GM12878 (cell line): ENCODE data around the gene CDR2L. TPM values are rescaled to one million over a fixed set of nuclear protein-coding genes. Genes with fewer than 3 reads are reported as not detected.

ENCODE experiments used
- ATAC-seq: fragments of 200-7000 bp; cut with Tn5 transposase; 3 replicates; pipeline ENCODE4 v1.9.1; 2020; ENCODE audit warnings: mild to moderate bottlenecking, moderate library complexity
- BruUV-seq: library from RNA; stranded (reverse); fragments of 400-500 nt; replicated peaks from 2 replicates; lab custom pipeline; 2021; lab: Mats Ljungman, UMichigan
- CTCF ChIA-PET: fragments of 300-600 bp; sonication (Branson Sonifier 250); formaldehyde crosslinking; extraction: SDS; loops from one replicate; lab custom pipeline; 2021; ENCODE audit warnings: inconsistent platforms; lab: Yijun Ruan, JAX
- POLR2A ChIA-PET: fragments of 350-600 bp; formaldehyde crosslinking; extraction: SDS; loops from one replicate; lab custom pipeline; 2021; ENCODE audit warnings: inconsistent platforms; lab: Charles Lee
- RAD21 ChIA-PET: fragments of 300-600 bp; sonication (Branson Sonifier 250); formaldehyde crosslinking; loops from one replicate; lab custom pipeline; 2023; ENCODE audit warnings: antibody characterized with exemption; ENCODE audit not compliant: unreplicated experiment; lab: Charles Lee
- SMC1A ChIA-PET: fragments of 300-600 bp; sonication (Branson Sonifier 250); formaldehyde crosslinking; loops from one replicate; lab custom pipeline; 2023; ENCODE audit not compliant: unreplicated experiment, uncharacterized antibody; lab: Charles Lee
- DNase-seq: peaks from one replicate; pipeline ENCODE4 v3.0.0-alpha.2; 2011; ENCODE audit warnings: low read depth, low spot score
- FAIRE-seq: peaks from 3 replicates; lab custom pipeline; 2011; peaks lifted over from hg19 to GRCh38; lab: Jason Lieb, UNC
- H2AFZ ChIP-seq: 2 replicates; pipeline ENCODE4 v1.6.0; 2011; ENCODE audit warnings: low read depth, low read length, control low read depth; ENCODE audit not compliant: control insufficient read depth
- H3K27ac ChIP-seq: 2 replicates; pipeline ENCODE4 v1.5.1; 2011; ENCODE audit warnings: control low read depth; ENCODE audit not compliant: control insufficient read depth, insufficient read depth
- H3K27me3 ChIP-seq, 2 experiments: replicated peaks in 1 of 2; 2 replicates each; pipeline versions ENCODE4 v1.6.0 to v1.6.1; 2011; ENCODE audit warnings: low read length in 1 of 2; ENCODE audit not compliant: control insufficient read depth in 2 of 2, insufficient read depth in 2 of 2
- H3K36me3 ChIP-seq, 2 experiments: 2 replicates each; pipeline ENCODE4 v1.5.1; 2011; ENCODE audit warnings: low read length in 1 of 2; ENCODE audit not compliant: control insufficient read depth in 2 of 2, insufficient read depth in 2 of 2
- H3K4me1 ChIP-seq: 2 replicates; pipeline ENCODE4 v1.6.1; 2011; ENCODE audit warnings: mild to moderate bottlenecking, low read length, moderate library complexity, mixed read lengths; ENCODE audit not compliant: control insufficient read depth, insufficient read depth
- H3K4me2 ChIP-seq: 2 replicates; pipeline ENCODE4 v1.6.0; 2011; ENCODE audit warnings: control low read depth; ENCODE audit not compliant: control insufficient read depth, insufficient read depth
- H3K4me3 ChIP-seq: fragments of 200-600 bp; sonication (generic); 2 replicates; pipeline ENCODE4 v1.5.1; 2016
- H3K79me2 ChIP-seq: 2 replicates; pipeline ENCODE4 v1.6.0; 2011; ENCODE audit warnings: low read length; ENCODE audit not compliant: control insufficient read depth, insufficient read depth
- H3K9ac ChIP-seq: 2 replicates; pipeline ENCODE4 v1.8.0; 2011; ENCODE audit warnings: low read length, control low read depth, mixed read lengths; ENCODE audit not compliant: control insufficient read depth, insufficient read depth
- H3K9me3 ChIP-seq: replicated peaks from 3 replicates; pipeline ENCODE4 v1.5.1; 2011; ENCODE audit warnings: mild to moderate bottlenecking, low read length; ENCODE audit not compliant: control insufficient read depth, insufficient read depth
- H4K20me1 ChIP-seq: 2 replicates; pipeline ENCODE4 v1.6.0; 2011; ENCODE audit not compliant: control insufficient read depth, insufficient read depth
- CBFB ChIP-seq: IDR thresholded peaks from 2 replicates; pipeline ENCODE4 v1.6.1; 2016; ENCODE audit warnings: antibody characterized with exemption, low read depth
- EZH2 ChIP-seq: IDR thresholded peaks from 2 replicates; pipeline ENCODE4 v1.6.1; 2012; ENCODE audit warnings: low read depth, mild to moderate bottlenecking, control low read depth, inconsistent platforms, low read length, borderline replicate concordance; ENCODE audit not compliant: control insufficient read depth
- MEF2B ChIP-seq: fragments of 450-650 bp; IDR thresholded peaks from 2 replicates; pipeline ENCODE4 v1.6.1; 2018; ENCODE audit warnings: mild to moderate bottlenecking, moderate library complexity; ENCODE audit not compliant: partially characterized antibody, poor library complexity, severe bottlenecking
- NR2C1 ChIP-seq: fragments of 450-650 bp; IDR thresholded peaks from 2 replicates; pipeline ENCODE4 v1.6.1; 2017; ENCODE audit warnings: antibody characterized with exemption, mild to moderate bottlenecking, moderate library complexity
- PKNOX1 ChIP-seq: fragments of 450-650 bp; IDR thresholded peaks from 2 replicates; pipeline ENCODE4 v1.6.1; 2016; ENCODE audit warnings: mild to moderate bottlenecking
- SRF ChIP-seq, 2 experiments: IDR thresholded peaks; 2 replicates each; pipeline ENCODE4 v1.6.1; 2011; ENCODE audit warnings: low read depth in 2 of 2, low read length in 2 of 2, mild to moderate bottlenecking in 1 of 2, moderate library complexity in 1 of 2
- TAF1 ChIP-seq: IDR thresholded peaks from 2 replicates; pipeline ENCODE4 v1.6.1; 2011; ENCODE audit warnings: mild to moderate bottlenecking, low read depth, low read length, borderline replicate concordance
- ZBTB4 ChIP-seq: fragments of 450-650 bp; formaldehyde crosslinking; IDR thresholded peaks from 2 replicates; pipeline ENCODE4 v1.4.0; 2022; ENCODE audit warnings: mild to moderate bottlenecking, moderate library complexity
- WGBS: methylation state at CpG from one replicate; pipeline ENCODE4 v1.1.6; 2016; ENCODE audit warnings: low lambda C conversion rate; ENCODE audit not compliant: insufficient replicate concordance, insufficient coverage; ENCODE audit errors: missing lambda C conversion rate; 5-methylcytosine and 5-hydroxymethylcytosine counted together
- in situ Hi-C: fragments of 300-500 bp; cut with MboI; formaldehyde crosslinking; loops from 9 replicates; pipeline ENCODE4 v1.14.3; 2018; ENCODE audit warnings: mixed read lengths
- intact Hi-C: fragments of 100-400 bp; cut with micrococcal nuclease; formaldehyde crosslinking; loops from one replicate; pipeline ENCODE4 v1.14.2; 2022; ENCODE audit not compliant: unreplicated experiment
- polyA plus RNA-seq, 11 experiments: library from polyadenylated mRNA; depleted of rRNA in 4 of 11; unstranded in 6 of 11; stranded (reverse) in 5 of 11; fragments of >200 nt; fragmentation: Nextera tagmentation in 4 of 11; fragmentation: Illumina TruSeq in 1 of 11; extraction: Ambion mirVana in 4 of 11; extraction: Trizol in 1 of 11; gene quantifications; 1 replicate in 1 of 11; 2 replicates in 10 of 11; pipeline versions ENCODE4 v1.2.1 to v1.2.3, GENCODE V29; 2011 to 2016; ENCODE audit warnings: inconsistent platforms in 2 of 11, missing spikeins in 2 of 11, low read depth in 1 of 11
- total RNA-seq, 4 experiments: library from RNA; depleted of rRNA in 3 of 4; stranded (reverse); fragments of >200 nt in 3 of 4; fragmentation: Illumina TruSeq in 1 of 4; extraction: Trizol in 1 of 4; gene quantifications; 2 replicates each; pipeline versions ENCODE4 v1.2.1 to v1.2.3, GENCODE V29; 2013 to 2021
- TF ChIP-seq, protein P1 (sequence below): IDR thresholded peaks from 2 replicates; pipeline ENCODE4 v1.6.1; 2011; ENCODE audit warnings: low read depth, mild to moderate bottlenecking, low read length, moderate library complexity, borderline replicate concordance; ENCODE audit errors: extremely low read depth

The CDR2L gene
- total and polyA plus RNA-seq, 10 of the 15 experiments (the other 5 are each of a cell fraction or from before 2014, with no cell fraction given) = 0.03 to 0.18 (median 0.04) TPM; not detected in 6

DNA sequence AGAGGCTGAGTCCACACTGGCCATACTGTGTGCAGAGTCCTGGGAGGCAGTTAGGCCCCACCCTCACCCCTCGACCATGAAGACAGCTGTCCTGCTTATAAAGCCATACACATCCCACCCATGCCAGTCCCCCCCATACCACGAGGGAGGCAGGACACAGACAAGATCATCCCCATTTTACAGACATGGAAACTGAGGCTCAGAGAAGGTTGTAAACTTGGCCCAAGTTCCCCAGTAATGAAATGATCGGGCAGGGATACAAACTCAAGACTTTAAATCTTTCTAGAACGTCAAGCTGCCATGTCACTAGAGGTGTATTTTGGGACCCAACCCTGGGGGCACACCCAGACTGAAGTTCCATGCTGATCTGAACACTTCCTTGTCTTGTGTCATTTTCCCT lies 31.3 kb upstream of the CDR2L start:
- ChIA-PET POLR2A (no interaction called here), RAD21 (interaction anchor here (1.0 to 4.7 kb wide), 4 partner anchors 11 to 90 kb away, joined by 3 to 30 read pairs (median 5); partner anchors contain the start of genes OTOP2 and USH1G), CTCF (interaction anchor here (0.6 to 13.8 kb wide), 12 partner anchors 7 to 233 kb away, joined by 3 to 274 read pairs (median 4); partner anchors contain the start of genes OTOP2, RAB37 and USH1G), SMC1A (interaction anchor here (1.3 to 7.7 kb wide), 2 partner anchors 10 to 30 kb away, joined by 5 to 73 read pairs; partner anchors contain the start of genes OTOP2 and USH1G)
- H3K36me3 ChIP-seq = no peaks in the 10 kb centered on the region
- no peak overlapping the region for H3K9ac ChIP-seq
- no peak overlapping the region for H2AFZ ChIP-seq
- H3K4me2 ChIP-seq = no peak overlapping the region
- no peak for TF ChIP-seq ZBTB4 (CRISPR knock-in tag)
- no peak for TF ChIP-seq MEF2B
- no peak for TF ChIP-seq EZH2
- TF ChIP-seq NR2C1 = no peak
- no peak for TF ChIP-seq TAF1
- no peak for TF ChIP-seq SRF (IDR thresholded peaks at IDR 0.05; ENCODE audit: low read depth in 2 of 2, low read length in 2 of 2)
- no peak for TF ChIP-seq CBFB
- TF ChIP-seq, protein P1, sequence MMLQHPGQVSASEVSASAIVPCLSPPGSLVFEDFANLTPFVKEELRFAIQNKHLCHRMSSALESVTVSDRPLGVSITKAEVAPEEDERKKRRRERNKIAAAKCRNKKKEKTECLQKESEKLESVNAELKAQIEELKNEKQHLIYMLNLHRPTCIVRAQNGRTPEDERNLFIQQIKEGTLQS = no peak
- TF ChIP-seq PKNOX1 = no peak
- in situ Hi-C loops = loop anchor here (5.0 kb wide), 1 partner anchor 34 kb away; the partner anchor contains the start of genes OTOP2 and USH1G
- H3K27ac ChIP-seq = no peak overlapping the region
- no peak for DNase-seq
- H3K4me1 ChIP-seq = no peaks in the 10 kb centered on the region
- no peaks in the 10 kb centered on the region for H4K20me1 ChIP-seq
- no peaks in the 10 kb centered on the region; the same call in 2 of the 3 replicates for H3K9me3 ChIP-seq
- intact Hi-C loops = loop anchor here (5.0 kb wide), 1 partner anchor 164 kb away; no protein-coding TSS in a partner anchor
- WGBS = 22% methylated on average over 4 of the region's 4 CpGs
- no peaks in the 10 kb centered on the region for H3K79me2 ChIP-seq
- no peak for ATAC-seq
- no TSS peak for BruUV-seq
- H3K27me3 ChIP-seq = no peaks in the 10 kb centered on the region
- H3K4me3 ChIP-seq = no peak overlapping the region
- no peak for FAIRE-seq
